Esophagus muscularis mucosa (tissue), 4 donors: ENCODE measurements around the gene SELENON. TPM values are rescaled to one million over a fixed set of nuclear protein-coding genes. Genes with fewer than 3 reads are reported as not detected.

Experiments used
- DNase-seq: peaks from one replicate; pipeline ENCODE4 v3.0.0-alpha.2; 2017; ENCODE audit errors: extremely low spot score
- H3K27ac ChIP-seq, 4 donors: fragments of 200-600 bp; sonication (generic); replicated peaks in 1 of 4; 1 replicate in 3 of 4; 2 replicates in 1 of 4; pipeline ENCODE4 v1.5.1; 2016 to 2019; ENCODE audit warnings: mild to moderate bottlenecking in 1 of 4
- H3K27me3 ChIP-seq, 4 donors: fragments of 200-600 bp; sonication (generic); one replicate each; pipeline versions ENCODE4 v1.5.1 to v1.6.0; 2016 to 2019
- H3K36me3 ChIP-seq, 4 donors: fragments of 200-600 bp; sonication (generic); one replicate each; pipeline ENCODE4 v1.5.1; 2016 to 2019
- H3K4me1 ChIP-seq, 4 donors: fragments of 200-600 bp; sonication (generic); one replicate each; pipeline ENCODE4 v1.5.1; 2016 to 2019
- H3K4me3 ChIP-seq, 4 donors: fragments of 200-600 bp; sonication (generic); 1 replicate in 2 of 4; 2 replicates in 2 of 4; pipeline ENCODE4 v1.5.1; 2016 to 2019; ENCODE audit warnings: mild to moderate bottlenecking in 4 of 4, moderate library complexity in 1 of 4
- H3K9me3 ChIP-seq, 4 donors: fragments of 200-600 bp; sonication (generic); 1 replicate in 3 of 4; 2 replicates in 1 of 4; pipeline ENCODE4 v1.5.1; 2016 to 2019
- CTCF ChIP-seq, 3 experiments: fragments of 200-600 bp in 2 of 3; fragments of 450-650 bp in 1 of 3; sonication (generic) in 2 of 3; IDR thresholded peaks; one replicate each; pipeline ENCODE4 v1.5.1; 2017 to 2019; ENCODE audit warnings: antibody characterized with exemption in 3 of 3, mild to moderate bottlenecking in 2 of 3, moderate library complexity in 1 of 3
- EP300 ChIP-seq: sonication (generic); formaldehyde crosslinking; IDR thresholded peaks from one replicate; pipeline ENCODE4 v1.6.1; 2017; ENCODE audit warnings: antibody characterized with exemption
- POLR2A ChIP-seq: fragments of 450-650 bp; IDR thresholded peaks from one replicate; pipeline ENCODE4 v1.6.1; 2017; ENCODE audit warnings: antibody characterized with exemption, moderate library complexity, mild to moderate bottlenecking, low read depth
- POLR2AphosphoS5 ChIP-seq, 2 donors: sonication (generic); formaldehyde crosslinking; IDR thresholded peaks; one replicate each; pipeline ENCODE4 v1.6.1; 2017; ENCODE audit warnings: antibody characterized with exemption in 2 of 2
- WGBS: methylation state at CpG from one replicate; pipeline ENCODE4 v1.1.5; 2018; 5-methylcytosine and 5-hydroxymethylcytosine counted together
- intact Hi-C: fragments of 100-400 bp; cut with DNase I; formaldehyde crosslinking; loops from one replicate; pipeline ENCODE4 v1.15.1; 2023
- total RNA-seq, 4 donors: library from RNA; depleted of rRNA; stranded (reverse); fragments of >200 nt; gene quantifications; one replicate each; pipeline versions ENCODE4 v1.1.0 to v1.2.1, GENCODE V29; 2016

SELENON gene
- total RNA-seq, 4 donors from 2014 or later = 35.3 to 75.1 (median 50.5) TPM

GRCh38 chr1:25772692-25773245 is 27.2 kb upstream of the SELENON start:
- no peak for DNase-seq
- peaks cover 20 to 28% (median 21%) of the 10 kb centered on the region in 4 donors for H3K4me1 ChIP-seq
- peaks cover 7 to 47% (median 19%) of the 10 kb centered on the region in 4 donors for H3K36me3 ChIP-seq
- TF ChIP-seq POLR2A = no peak
- no peak for TF ChIP-seq CTCF (IDR thresholded peaks at IDR 0.05)
- no peak for TF ChIP-seq POLR2AphosphoS5 (IDR thresholded peaks at IDR 0.05)
- TF ChIP-seq EP300 = no peak
- H3K27me3 ChIP-seq = no peaks in the 10 kb centered on the region
- intact Hi-C loops = no loop called here
- H3K27ac ChIP-seq = no peak overlapping the region
- no peaks in the 10 kb centered on the region for H3K9me3 ChIP-seq
- WGBS = 93% methylated on average over 5 of the region's 5 CpGs
- no peak overlapping the region for H3K4me3 ChIP-seq

- Histone ChIP-seq H3K9me3 (no peaks in the 10 kb centered on the region), H3K4me1 (peaks cover 20 to 28% (median 21%) of the 10 kb centered on the region in 4 donors), H3K4me3 (no peak overlapping the region), H3K27me3 (no peaks in the 10 kb centered on the region), H3K36me3 (peaks cover 7 to 55% (median 26%) of the 10 kb centered on the region in 4 donors), H3K27ac (no peak overlapping the region)
- no peak for DNase-seq
- intact Hi-C loops = no loop called here
- WGBS = 94% methylated on average over 2 of the region's 4 CpGs
- TF ChIP-seq EP300 = no peak
Observed at GRCh38 chr1:25773441-25774125, 26.4 kb upstream of the SELENON start.

DNA sequence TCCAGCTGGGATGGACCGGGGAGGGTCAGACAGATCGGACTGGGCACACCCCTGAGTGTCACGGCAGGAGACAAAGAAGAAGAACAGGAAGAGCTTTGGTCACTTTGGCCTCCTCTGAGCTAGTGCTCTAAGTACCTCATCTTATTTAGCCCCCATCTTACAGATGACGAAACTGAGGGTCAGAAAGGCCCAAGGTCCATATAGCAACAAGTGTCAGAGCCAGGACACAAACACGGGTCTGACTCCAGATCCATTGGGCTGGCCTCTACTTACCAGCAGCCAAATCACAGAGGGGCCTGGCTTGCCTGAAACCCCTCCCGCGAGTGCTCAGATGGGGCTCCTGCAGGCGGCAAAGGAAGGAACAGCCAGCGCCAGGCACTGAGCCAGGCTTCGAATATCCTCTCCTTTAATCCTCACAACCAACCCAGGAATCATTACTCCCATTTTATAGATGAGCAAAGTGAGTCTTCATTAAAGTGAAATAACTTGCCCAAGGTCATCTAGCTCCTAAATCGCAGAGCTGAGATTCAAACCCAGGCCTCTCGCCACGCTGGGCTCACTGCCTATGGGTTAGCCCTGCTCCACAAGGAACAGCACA is 25.7 kb upstream of the SELENON start:
- H3K4me3 ChIP-seq = no peak overlapping the region
- peaks cover 7 to 61% (median 28%) of the 10 kb centered on the region in 4 donors for H3K36me3 ChIP-seq
- H3K27ac ChIP-seq = no peak overlapping the region
- WGBS = 89% methylated on average over 11 of the region's 13 CpGs
- TF ChIP-seq POLR2A = no peak
- no peak for TF ChIP-seq EP300
- no peak for TF ChIP-seq CTCF (IDR thresholded peaks at IDR 0.05)
- no peak for TF ChIP-seq POLR2AphosphoS5 (IDR thresholded peaks at IDR 0.05)
- H3K27me3 ChIP-seq = no peaks in the 10 kb centered on the region
- DNase-seq = no peak
- intact Hi-C loops = no loop called here
- no peaks in the 10 kb centered on the region for H3K9me3 ChIP-seq
- peaks cover 20 to 28% (median 21%) of the 10 kb centered on the region in 4 donors for H3K4me1 ChIP-seq

DNA sequence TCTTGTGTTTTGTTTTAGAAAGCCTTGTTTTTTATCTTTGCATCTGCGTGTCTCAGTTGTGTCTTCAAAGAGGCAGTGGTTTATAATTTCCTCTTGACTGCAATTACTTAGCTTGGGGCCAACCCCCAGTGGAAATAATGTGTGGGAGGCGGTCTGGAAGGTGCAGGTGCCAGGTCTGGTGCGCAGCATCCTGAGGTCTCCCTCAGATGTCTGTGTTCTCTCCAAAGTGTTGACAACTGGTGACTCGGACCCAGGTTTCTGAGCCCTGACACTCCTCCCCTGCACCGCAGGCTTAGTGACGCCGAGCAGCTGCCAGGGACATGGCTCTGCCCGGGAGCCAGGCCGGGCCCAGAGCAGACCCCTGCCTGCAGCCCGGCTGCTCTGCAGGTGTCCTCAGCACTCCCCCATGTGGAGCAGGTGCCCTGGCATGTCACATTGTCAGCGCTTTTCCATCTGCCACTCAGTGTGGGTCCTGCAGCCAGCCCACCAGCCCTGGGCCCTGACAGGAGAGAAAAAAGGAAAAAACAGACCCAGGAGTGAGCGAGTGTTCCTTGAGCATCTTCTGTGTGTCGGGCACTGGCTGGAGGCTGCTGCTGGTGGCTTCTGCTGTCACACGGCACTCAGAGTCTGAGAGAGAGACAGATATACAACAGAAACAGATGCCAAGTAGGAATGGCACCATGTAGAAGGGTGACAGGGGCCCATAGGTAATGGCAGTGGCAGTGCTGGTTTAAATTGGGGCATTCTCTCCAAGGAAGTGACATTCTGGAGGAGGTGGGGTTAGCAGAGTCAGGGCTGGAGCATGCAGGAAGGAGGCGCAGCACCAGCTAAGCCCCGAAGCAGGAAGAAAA is 24.8 kb upstream of the SELENON start:
- WGBS = 75% methylated on average over 7 of the region's 16 CpGs
- peaks cover 7 to 61% (median 24%) of the 10 kb centered on the region in 4 donors for H3K36me3 ChIP-seq
- no peaks in the 10 kb centered on the region for H3K9me3 ChIP-seq
- intact Hi-C loops = no loop called here
- DNase-seq = no peak
- H3K4me1 ChIP-seq = peaks cover 16 to 21% (median 18%) of the 10 kb centered on the region in 4 donors
- no peak overlapping the region for H3K4me3 ChIP-seq
- no peaks in the 10 kb centered on the region for H3K27me3 ChIP-seq
- TF ChIP-seq POLR2AphosphoS5 (IDR thresholded peaks at IDR 0.05) = no peak
- no peak for TF ChIP-seq EP300
- TF ChIP-seq CTCF (IDR thresholded peaks at IDR 0.05) = no peak
- TF ChIP-seq POLR2A = no peak
- H3K27ac ChIP-seq = no peak overlapping the region

- H3K4me1 ChIP-seq = peaks cover 6 to 24% (median 11%) of the 10 kb centered on the region in 4 donors
- no peak for TF ChIP-seq POLR2AphosphoS5 (IDR thresholded peaks at IDR 0.05)
- no peak for TF ChIP-seq POLR2A
- no peak for TF ChIP-seq EP300
- TF ChIP-seq CTCF (IDR thresholded peaks at IDR 0.05) = no peak
- H3K27me3 ChIP-seq = no peaks in the 10 kb centered on the region
- H3K27ac ChIP-seq = no peak overlapping the region
- no peak overlapping the region for H3K4me3 ChIP-seq
- WGBS = 90% methylated on average over 8 of the region's 8 CpGs
- intact Hi-C loops = no loop called here
- DNase-seq = no peak
- no peaks in the 10 kb centered on the region for H3K9me3 ChIP-seq
- H3K36me3 ChIP-seq = peaks cover 0 to 62% (median 14%) of the 10 kb centered on the region in 4 donors
Observed at GRCh38 chr1:25779388-25779787, 20.6 kb upstream of the SELENON start.
